Measurements from ENCODE around the gene CRACDL.
"Not testable (repeated sequence)": the region's sequence is repeated elsewhere in the genome, so short reads cannot be mapped to it uniquely, and the experiment has no call there.

The CRACDL gene

DNA sequence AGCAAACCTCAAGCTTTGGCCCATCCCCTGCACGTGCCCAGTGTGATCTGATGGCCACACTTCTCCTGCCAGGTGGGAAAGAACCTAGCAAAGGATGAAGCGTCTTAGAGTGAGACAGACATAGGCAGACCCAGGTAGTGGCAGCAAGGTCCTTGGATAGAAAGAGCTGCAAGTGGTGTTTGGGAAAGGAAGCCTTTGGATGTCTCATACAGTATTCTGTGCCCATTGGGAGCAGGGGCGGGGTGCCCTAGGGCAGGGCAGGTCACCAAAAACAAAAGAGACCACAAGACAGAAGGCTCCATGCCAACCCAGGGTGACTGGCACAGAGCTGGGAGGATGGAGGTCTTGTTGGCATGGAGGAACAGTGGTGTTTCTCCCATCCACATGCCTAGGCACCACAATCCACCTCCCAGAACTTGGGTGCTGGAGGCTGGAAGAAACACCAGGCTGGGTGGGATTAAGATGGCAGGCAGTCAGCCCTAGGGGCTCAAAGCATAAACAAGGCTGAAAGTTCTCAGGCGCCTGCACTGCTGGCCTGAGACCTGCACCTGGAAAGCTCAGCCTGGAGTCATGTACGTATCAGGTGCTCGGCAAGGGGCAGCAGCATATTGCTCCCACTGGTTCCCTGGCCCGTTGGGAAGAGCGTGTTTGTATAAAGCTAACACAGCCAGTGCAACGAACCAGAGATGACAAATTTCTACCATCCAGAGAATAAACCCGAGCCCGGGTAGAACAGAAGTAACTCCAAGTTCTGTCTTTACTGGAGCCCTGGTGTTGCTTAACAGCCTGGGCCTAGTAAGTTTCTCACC is 52.9 kb downstream of the CRACDL start:
- DNase-seq = no peak

DNA sequence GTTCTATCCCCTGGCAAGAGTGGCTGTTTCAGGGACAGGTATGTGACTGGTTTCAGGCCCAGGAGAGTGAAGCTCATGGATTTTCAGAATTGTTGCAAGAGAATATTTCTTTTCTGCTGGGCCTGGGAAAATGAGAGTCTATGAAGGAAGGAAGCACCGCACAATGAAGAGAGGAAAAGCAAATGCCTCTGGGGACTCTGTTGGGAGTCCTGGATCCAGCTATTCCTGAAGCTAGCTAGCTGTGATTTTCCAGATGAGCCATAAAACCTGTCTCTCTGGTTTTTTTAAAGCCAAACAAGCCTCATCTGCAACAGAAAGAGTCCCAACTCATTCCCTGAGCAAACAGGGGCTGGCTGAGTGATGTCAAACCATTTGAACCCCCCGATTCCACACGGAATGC is 53.7 kb downstream of the CRACDL start:
- DNase-seq = no peak

DNA sequence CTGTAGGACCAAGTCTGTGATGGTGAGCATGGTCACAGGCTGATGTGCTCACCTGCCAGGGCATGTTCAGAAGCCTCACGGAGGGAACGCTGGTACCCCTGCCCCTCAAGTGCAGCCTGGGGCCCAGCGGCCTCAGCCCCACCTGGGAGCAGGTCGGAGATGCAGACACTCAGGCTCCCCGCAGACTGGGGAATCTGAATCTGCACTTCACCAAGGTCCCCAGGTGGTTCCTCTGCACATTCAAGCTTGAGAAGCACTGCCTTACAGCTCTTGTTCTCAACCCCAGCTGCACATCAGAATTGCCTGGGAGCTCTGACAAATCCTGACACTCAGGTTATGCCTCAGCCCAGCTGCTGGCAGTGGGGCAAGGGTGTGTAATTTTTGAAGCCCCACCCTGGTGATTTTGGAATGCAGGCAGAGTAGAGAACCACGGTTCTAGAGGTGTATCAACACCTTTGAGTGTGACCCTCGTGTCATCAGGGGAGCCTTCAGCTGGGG is 54.8 kb downstream of the CRACDL start:
- DNase-seq = no peak

DNA sequence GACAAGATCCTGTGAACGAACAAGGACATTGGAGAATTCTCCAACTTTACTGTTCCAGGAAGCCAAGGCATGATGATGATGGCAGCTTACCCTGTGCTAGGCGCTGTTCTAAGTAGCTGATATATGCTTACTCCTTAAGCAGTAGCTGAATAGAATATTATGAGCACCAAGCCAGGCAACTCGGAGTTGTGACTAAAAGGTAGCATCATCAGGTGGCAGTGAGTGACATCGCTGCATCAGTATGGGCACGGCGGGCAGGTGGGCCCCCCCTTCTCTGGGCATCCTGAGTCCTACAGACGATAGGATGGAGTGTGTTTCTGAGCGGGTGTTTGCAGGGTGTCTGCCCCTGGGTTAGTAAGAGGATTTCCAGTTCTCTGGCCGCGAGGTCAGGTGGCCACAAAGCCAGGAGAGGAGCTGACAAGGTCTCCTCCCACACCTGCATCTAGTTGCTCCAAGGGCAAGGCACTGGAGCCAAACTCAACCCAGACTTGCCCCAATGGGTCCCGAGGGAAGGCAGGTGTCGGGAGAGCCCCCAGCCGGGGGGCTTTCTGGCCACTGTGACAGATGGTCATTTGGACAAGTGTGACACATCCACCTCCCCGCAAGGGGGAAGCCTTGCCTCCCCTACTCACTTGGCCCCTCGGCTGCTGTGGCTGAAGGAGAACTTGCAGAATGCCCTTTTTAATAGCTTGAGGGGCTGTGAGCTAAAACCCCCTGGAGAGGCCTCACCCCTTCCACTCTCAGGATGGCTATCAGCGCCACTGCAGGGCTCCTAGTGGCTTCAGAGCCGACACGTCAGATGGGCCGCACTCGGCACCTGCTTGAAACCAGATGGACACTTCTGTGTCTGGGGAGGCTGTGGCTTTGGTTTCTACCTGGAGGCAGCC is 55.5 kb downstream of the CRACDL start:
- no peak for DNase-seq

DNA sequence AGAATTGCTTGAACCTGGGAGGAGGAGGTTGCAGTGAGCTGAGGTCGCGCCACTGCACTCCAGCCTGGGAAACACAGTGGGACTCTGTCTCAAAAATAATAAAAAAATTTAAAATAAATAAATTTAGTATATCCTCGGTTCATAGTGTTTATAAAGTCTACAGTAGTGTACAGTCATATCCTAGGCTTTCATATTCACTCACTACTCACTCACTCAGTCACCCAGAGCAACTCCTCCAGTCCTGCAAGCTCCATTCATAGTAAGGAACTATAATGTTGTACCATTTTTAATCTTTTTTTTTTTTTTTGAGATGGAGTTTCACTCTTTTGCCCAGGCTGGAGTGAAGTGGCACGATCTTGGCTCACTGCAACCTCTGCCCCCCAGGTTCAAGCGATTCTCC is 58.4 kb downstream of the CRACDL start:
- not testable (repeated sequence) for DNase-seq

DNA sequence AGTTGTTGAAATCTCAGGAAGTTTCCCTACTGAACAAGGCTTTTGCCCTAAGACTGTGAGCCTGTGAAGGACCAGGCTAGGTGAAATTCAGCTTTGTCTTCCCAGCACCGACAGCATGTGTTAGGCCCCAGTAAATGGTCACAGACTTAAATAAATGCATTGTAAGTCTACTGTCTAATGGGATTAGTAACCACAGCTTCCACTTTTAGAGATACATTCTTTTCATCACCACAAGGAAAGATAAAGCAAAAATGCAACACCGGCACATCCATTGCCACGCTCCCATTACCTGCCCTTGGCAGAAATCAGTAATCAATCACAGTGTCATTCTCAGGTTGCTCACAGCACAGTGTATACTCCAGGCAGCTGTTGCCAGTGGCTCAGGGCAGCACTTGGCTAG is 59.3 kb downstream of the CRACDL start:
- DNase-seq = no peak

DNA sequence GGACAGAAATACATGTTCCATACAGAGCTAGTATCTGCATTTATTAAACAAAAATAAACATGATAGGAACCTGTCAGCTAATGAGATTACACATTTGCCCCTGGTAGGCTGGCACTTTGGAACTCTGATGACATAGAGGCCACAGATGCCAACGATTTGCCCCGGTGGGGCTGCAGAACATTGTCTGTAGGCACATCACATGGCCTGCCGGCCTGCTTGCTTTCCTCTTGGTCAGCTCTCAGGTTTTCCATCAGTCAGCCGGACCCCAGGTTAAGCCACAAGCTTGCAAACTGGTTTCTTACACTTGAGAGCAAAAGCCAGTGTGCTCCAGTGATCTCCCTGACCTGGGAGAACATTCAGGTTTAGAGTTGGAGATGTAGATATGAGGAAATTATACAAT is 60.3 kb downstream of the CRACDL start:
- DNase-seq = no peak

DNA sequence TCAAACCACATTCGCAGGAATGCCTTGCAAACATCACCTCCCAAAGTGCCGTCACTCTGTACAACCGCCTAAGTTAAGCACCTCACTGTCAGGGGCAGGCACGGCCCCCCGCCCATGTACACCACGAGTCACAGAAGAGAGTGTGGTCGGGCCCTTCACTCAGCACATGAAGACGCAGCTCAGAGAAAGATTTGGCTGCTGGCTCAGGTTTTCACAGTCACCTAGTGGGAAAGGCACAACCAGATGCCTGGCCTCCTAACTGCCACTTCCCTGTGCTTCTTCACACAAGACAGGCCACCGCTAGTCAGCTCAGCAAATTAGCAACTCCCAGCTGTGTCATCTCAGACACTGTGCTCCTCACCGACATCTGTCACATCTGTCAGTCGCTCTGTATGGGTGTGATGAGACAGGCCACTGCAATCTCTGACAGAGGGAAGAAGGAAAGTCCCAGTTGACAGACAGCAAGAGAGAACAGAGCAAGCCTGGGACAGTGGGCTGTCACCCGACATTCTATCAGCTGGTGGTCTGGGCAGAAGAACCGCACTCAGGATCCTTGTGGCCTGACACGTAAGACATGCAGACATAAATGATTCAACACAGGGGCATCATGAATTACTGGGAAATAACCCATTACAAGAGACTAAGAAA is 60.8 kb downstream of the CRACDL start:
- no peak for DNase-seq

DNA sequence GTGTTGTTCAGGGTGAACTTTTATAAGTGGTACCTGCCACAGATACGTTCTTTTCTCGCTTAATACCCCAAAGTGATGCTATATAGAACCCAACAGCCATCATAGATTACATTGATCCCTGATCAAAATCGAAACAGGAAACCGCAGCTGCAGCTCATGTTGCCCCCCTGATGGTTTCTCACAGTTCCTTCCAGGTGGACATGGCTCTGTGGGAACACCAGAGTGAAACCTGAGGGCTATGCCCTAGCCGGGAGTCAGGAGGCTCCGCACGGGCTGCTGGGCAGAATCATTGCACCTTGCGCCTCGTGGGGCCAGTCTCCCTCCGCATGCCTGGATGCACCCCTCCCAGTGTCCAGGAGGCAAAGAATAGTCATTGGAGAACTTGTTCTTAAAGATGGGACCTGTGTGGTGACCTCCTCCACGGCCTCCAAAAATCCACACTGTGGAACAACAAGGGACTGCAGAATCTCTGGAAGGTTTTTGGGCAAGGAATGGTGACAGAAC is 61.8 kb downstream of the CRACDL start:
- DNase-seq = no peak

DNA sequence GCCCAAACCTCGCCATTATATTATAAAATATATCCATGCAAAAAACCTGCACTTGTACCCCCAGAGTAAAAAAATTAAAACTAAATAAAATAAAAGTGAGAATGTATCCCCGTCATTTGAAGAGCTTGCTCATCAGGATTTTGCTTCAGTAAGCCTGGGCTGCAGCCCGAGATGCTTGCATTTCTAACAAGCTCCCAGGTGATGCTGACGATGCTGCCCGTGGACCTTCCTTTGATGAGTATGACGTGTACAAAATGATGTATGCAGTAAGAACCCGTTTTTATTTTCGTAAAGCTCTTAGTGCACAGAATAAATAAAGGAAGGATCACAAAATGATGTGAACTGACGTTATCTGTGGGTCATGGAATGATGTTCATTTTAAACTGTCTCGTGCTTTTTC is 63.5 kb downstream of the CRACDL start:
- DNase-seq = no peak

DNA sequence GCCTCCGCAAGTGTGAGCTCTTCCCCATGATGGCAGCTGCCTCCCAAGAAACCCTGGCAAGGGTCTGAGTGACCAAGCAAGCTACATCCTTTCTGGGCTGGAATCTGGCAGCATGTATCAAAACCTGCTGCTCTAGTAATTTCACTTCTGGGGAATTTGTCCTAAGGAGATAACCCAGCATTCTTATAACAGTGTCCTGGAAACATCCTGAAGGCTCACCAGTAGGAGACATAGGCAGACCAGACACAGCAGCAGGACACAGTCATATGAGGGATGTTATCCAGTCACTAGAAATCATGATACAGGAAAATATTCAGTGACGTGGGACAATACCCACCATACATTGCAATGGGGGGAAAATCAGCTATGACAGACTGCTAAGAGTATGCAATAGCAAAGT is 64.5 kb downstream of the CRACDL start:
- no peak for DNase-seq

DNA sequence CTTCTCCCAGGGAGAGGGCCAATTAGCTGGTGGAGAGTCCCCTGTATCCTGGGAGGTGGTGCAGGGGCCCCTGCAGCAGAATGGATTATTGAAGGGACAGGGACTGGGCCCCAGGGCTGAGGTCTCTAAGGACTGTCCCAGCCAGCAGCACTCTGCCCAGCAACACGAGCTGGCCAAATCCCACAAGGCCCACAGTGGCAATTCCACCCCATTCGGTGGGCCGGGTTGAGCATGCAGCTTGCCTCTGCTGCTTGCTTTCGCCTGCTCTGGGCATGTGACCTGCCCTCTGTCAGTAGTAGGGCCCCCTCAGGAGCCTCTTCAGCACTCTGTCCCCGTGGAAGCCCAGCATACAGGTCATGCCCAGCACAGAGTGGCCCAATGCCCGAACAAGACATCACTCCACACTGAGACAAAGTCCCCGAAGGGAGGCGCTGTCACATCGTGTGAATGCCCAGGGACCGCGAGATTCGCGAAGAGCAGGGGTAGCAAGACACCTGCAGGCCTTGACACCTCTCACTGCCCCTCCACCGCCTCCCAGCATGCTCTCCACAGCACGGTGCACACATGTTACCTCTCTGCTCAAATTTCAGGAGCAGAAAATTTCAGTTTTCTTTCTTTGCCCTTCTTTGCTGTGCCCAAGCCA is 65.4 kb downstream of the CRACDL start:
- no peak for DNase-seq

DNA sequence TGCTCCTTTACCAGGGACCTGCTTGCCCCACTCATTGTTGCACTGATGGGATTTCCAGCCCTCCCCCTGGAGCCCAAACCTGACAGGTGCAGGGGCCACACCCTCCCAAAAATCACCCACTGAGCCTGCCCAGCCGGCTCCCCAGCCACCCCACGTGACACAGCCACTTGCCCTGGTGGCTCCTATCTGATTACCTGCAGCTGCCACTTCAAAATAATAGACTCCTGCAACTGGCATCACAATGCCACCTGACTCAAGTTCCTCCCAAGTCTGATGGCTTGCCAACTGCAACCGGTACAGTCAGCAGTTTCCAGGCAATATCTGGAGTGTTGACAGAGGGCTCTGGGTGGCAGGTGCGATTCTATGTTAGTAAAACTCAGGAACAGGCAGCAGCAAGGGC is 66.2 kb downstream of the CRACDL start:
- no peak for DNase-seq

DNA sequence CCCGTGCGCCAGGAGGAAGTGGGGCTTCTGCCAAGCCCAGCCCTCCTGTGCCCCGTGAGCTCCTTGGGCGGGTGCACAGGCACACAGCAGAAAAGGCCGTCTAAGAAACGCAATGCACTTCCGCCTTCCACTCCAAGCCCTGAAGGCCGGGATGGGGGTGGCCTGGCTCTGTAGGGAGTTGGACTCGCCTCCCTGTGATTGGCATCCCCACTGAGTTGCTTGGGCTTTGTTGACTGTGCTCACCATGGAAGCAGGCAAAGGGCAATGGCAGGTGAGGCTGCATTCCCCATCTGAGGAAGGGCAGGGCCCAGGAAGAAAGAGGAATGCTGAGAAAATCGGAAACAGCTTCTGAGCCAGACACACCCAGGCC is 66.8 kb downstream of the CRACDL start:
- no peak for DNase-seq

DNA sequence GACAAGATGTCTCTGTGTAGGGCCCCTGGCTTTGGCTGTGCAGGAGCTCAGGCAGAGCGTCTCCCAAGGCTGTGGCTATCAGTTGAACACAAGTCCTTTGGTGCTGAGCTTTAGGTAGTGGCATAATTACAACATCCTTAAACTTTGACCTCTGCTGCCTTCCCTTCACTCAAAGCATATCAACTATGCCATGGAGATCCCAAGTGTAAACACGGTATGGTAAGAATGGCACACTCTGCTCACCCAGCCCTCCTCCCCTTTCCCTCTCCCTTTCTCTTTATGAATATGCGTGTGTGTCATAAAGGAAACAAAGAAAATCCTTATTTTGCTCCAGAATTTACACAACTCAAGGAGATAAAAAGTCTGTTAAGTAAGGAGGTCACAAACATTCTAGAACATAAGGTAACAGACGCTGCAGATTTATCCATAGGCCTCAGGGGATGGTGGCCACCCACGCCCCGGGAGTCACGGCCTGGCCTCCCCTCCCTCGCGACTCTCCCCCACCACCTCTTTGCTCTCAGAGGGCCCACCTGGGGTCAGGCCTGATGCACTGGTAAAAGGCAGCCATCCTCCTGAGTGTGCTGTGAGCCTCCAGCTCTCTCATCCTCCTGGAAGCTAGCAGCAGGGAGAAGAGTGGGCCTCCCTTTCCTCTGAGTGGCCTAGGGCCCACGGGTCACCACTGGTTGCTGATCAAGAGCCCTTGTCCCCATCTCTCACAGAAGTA is 67.3 kb downstream of the CRACDL start:
- no peak for DNase-seq

DNA sequence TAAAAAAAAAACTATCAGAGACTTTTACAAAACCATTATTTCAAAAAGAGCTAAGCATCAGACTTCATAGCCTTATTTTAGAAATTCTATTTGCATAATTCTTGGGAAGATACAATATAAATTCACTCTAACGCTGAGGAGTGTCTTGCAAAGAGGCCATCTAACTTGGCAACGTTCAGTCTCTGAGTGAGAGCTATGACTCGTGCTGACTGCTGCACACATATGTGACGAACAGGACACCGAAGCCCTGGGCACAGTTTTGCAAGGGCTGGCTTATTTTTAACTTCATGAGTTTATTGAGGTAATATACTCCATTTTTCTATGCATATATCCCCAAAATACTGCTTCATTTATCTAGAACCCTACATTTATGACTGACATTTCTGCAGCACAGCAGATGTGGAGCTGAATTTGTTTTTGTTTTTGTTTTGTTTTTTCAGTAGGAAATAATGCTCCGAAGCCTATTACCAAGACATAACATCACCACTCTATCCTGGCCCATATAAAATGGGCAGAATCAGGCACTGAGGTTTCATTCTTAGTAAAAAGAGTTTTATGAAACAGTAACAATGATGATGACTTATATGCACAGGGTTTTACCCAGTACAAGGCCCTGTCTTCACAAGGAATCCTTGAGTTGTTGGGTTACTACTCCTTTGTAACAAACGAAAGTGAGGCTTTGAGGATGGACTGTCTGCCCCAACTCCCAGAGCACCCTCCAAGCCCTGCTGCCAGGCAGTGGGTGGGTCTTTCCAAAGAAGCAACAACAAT is 68.3 kb downstream of the CRACDL start:
- no peak for DNase-seq

DNA sequence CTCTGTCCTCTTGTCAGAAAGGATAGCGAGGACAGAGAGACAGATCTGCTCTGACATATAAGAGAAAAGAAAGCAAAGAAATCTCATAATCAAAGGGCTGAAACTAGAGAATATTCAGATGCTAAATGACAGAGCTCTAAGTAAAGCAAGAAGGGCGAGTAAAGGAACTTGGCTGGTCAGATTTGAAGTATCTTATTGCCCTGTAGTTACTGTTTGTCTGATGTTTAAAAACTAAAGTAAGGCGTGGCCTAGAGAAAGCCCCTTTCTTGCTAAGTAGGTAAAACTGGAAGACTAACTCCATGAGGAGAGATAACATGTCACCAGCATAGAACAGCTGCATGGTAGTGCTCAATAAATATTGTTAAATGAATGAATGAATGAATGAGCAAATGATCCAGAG is 70.0 kb downstream of the CRACDL start:
- no peak for DNase-seq

DNA sequence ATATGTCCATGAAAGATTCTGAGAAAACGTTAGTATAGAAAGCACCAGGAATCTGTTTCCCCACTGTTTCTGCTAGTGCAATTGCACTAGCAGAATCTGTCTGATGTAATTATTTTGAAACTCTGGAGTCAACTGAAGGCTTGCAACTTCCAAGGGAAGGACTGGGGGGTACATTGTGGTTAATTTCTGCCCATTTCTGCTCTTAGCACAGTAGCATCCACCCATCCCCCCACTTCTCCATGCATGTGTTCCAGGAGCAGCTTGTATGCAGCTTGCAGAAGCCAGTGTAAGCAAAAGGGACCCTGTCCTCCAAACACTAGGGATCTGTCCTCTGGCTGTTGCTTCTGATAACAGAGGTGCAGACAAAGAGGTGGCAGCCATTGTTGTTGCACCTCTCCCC is 74.4 kb downstream of the CRACDL start:
- DNase-seq = no peak

DNA sequence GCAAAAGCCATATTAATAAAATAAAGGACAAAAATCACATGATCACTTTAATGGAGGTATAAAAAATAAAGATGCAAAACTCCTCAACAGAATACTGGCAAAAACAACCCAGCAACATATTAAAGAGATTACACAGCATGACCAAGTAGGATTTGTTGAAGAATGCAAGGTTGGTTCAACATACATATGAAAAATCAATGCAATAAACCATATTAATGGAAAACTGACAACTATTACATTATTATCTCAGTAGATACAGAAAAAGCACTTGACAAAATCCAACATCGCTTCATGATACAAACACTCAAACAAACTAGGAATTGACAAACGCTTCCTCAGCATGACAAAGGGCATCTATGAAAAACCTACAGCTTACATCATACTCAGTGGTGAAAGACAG is 76.7 kb downstream of the CRACDL start:
- DNase-seq = no peak

DNA sequence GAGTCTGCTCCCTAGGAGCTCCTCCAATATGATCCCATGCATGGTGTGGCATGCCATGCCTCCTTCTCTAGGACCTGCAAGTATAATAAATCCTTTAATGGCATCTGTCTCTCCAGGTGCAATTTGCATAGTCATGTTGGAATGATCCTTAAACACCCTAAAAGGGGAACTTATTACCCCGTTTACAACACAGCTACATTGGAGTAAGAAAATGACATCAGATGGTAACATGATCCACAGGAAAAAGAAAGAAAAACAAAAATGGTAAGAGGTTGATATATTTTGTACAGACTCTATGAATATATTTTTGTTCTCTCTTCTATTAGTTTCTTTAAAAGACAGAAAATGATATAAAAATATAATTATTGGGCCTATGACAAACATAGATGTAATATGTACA is 79.0 kb downstream of the CRACDL start:
- no peak for DNase-seq

DNA sequence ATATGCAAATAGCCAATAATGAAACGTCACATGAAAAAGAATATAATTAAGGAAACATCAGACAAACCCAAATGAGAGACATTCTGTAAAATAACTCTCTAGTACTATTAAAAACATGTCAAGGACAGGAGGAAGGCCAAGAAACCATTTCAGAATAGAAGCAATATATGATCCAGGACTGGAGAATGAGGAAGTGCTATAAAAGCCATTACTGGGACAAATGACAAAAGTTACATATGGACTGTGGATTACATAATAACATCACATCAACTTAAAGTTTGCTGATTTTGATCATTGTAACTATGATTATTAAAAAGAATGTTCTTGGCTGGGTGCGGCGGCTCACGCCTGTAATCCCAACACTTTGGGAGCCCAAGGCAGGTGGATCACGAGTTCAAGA is 81.3 kb downstream of the CRACDL start:
- DNase-seq = no peak
